Fibroblast of lung (primary cell): Measurements from ENCODE around the gene PGR. TPM values are rescaled to one million over a fixed set of nuclear protein-coding genes. Genes with fewer than 3 reads are reported as not detected.

ENCODE experiments used
- DNase-seq, 2 donors: peaks; one replicate each; pipeline versions ENCODE4 v3.0.0 to v3.0.0-alpha.2; 2010; ENCODE audit warnings: low read depth in 2 of 2
- H2AFZ ChIP-seq: 2 replicates; pipeline ENCODE4 v1.5.1; 2012; ENCODE audit warnings: low read length, control low read depth, inconsistent platforms
- H3K27ac ChIP-seq: 2 replicates; pipeline ENCODE4 v1.5.1; 2011; ENCODE audit warnings: low read length, control low read depth; ENCODE audit not compliant: insufficient read depth
- H3K27me3 ChIP-seq: 2 replicates; pipeline ENCODE4 v1.5.1; 2011; ENCODE audit warnings: mild to moderate bottlenecking, low read length; ENCODE audit not compliant: control insufficient read depth, insufficient read depth
- H3K36me3 ChIP-seq: 2 replicates; pipeline ENCODE4 v1.5.1; 2011; ENCODE audit warnings: low read length; ENCODE audit not compliant: control insufficient read depth, insufficient read depth
- H3K4me1 ChIP-seq: 2 replicates; pipeline ENCODE4 v1.5.1; 2011; ENCODE audit warnings: low read length; ENCODE audit not compliant: control insufficient read depth, insufficient read depth; ENCODE audit errors: extremely low read depth
- H3K4me2 ChIP-seq: 2 replicates; pipeline ENCODE4 v1.5.1; 2011; ENCODE audit warnings: low read length, control low read depth; ENCODE audit not compliant: insufficient read depth; ENCODE audit errors: extremely low read depth
- H3K4me3 ChIP-seq, 4 experiments: fragments of 200-600 bp in 1 of 4; sonication (generic) in 1 of 4; replicated peaks in 1 of 4; 2 replicates each; pipeline ENCODE4 v1.5.1; 2011 to 2016; ENCODE audit warnings: low read length in 4 of 4, low read depth in 3 of 4, mild to moderate bottlenecking in 3 of 4, control low read depth in 2 of 4, inconsistent platforms in 1 of 4, mixed read lengths in 1 of 4; ENCODE audit not compliant: insufficient read depth in 1 of 4; ENCODE audit errors: control extremely low read depth in 1 of 4
- H3K79me2 ChIP-seq: 2 replicates; pipeline ENCODE4 v1.5.1; 2012; ENCODE audit warnings: mild to moderate bottlenecking, low read length, inconsistent platforms; ENCODE audit not compliant: control insufficient read depth, insufficient read depth
- H3K9ac ChIP-seq: 2 replicates; pipeline ENCODE4 v1.5.1; 2011; ENCODE audit warnings: mild to moderate bottlenecking, low read length, control low read depth; ENCODE audit not compliant: insufficient read depth
- H3K9me3 ChIP-seq: 2 replicates; pipeline ENCODE4 v1.5.1; 2012; ENCODE audit warnings: low read depth, low read length; ENCODE audit not compliant: control insufficient read depth, insufficient read depth
- H4K20me1 ChIP-seq: 2 replicates; pipeline ENCODE4 v1.5.1; 2011; ENCODE audit warnings: low read length; ENCODE audit not compliant: control insufficient read depth, insufficient read depth; ENCODE audit errors: extremely low read depth
- CTCF ChIP-seq, 2 donors: IDR thresholded peaks in 1 of 2; conservative IDR thresholded peaks in 1 of 2; 1 replicate in 1 of 2; 2 replicates in 1 of 2; pipeline ENCODE4 v1.5.1; 2011 to 2012; ENCODE audit warnings: low read length in 2 of 2, control low read depth in 1 of 2, inconsistent platforms in 1 of 2, low read depth in 1 of 2, mild to moderate bottlenecking in 1 of 2
- EZH2 ChIP-seq: IDR thresholded peaks from 2 replicates; pipeline ENCODE4 v1.5.1; 2012; ENCODE audit warnings: low read length, control low read depth, mild to moderate bottlenecking; ENCODE audit errors: missing control alignments
- polyA plus RNA-seq, 2 donors: library from polyadenylated mRNA; depleted of rRNA in 1 of 2; stranded (reverse) in 1 of 2; unstranded in 1 of 2; fragments of >200 nt; gene quantifications; 2 replicates each; pipeline ENCODE4 v1.2.1, GENCODE V29; 2011 to 2012; ENCODE audit warnings: missing spikeins in 1 of 2
- total RNA-seq: library from RNA; depleted of rRNA; stranded (reverse); fragments of >200 nt; gene quantifications from 2 replicates; pipeline ENCODE4 v1.2.1, GENCODE V29; 2014

PGR gene
- total and polyA plus RNA-seq, 2 donors (not counting 1 experiment from before 2014, with no cell fraction given): 0.19 to 2.0 TPM

GRCh38 chr11:100984668-100985067 is 144.9 kb downstream of the PGR start:
- no peak for DNase-seq
- Histone ChIP-seq H3K27me3 (no peaks in the 10 kb centered on the region), H3K4me1 (no peaks in the 10 kb centered on the region), H3K9ac (no peak overlapping the region), H4K20me1 (no peaks in the 10 kb centered on the region), H3K79me2 (no peaks in the 10 kb centered on the region), H3K9me3 (no peaks in the 10 kb centered on the region), H3K4me2 (no peak overlapping the region), H2AFZ (no peak overlapping the region), H3K36me3 (no peaks in the 10 kb centered on the region), H3K4me3 (no peak overlapping the region), H3K27ac (no peak overlapping the region)
- TF ChIP-seq CTCF (conservative IDR thresholded peaks at IDR 0.05 in 1 of 2, IDR thresholded peaks at IDR 0.05 in 1 of 2; ENCODE audit: low read depth in 1 of 2, low read length in 2 of 2) (no peak), EZH2 (no peak)

DNA sequence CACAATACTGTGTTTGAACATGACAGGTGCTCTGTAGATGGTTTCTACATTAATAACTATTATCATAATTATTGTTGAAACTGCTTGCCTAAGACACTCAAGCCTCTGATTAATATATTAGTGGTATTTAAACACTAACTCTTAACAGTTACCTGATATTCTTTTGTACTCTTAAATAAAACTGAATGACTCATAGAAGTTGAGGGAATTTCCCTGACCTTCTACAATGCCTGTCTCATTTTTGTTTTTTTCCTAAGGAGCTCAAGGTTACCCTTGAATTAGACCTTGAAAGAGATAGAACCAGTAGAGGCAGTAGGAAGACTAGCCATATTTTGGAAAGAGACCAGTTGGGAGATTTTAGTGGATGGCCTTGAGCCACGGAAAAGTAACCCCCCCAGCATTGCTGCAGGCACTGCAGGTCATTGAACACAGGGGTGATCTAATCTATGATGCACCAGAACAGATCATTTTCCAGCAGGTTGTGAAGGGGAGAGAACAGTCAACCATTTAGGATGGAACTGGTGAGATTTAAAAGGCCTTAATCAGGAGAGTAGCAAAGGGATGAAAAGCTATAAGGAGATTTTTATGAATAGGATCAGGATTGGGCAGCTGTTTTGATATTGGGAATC is 148.3 kb downstream of the PGR start:
- H3K4me3 ChIP-seq: no peak overlapping the region
- H3K27ac ChIP-seq: no peak overlapping the region
- H3K4me1 ChIP-seq: no peaks in the 10 kb centered on the region
- no peaks in the 10 kb centered on the region for H3K79me2 ChIP-seq
- no peak overlapping the region for H2AFZ ChIP-seq
- TF ChIP-seq CTCF (conservative IDR thresholded peaks at IDR 0.05 in 1 of 2, IDR thresholded peaks at IDR 0.05 in 1 of 2; ENCODE audit: low read depth in 1 of 2, low read length in 2 of 2) (no peak), EZH2 (no peak)
- no peak overlapping the region for H3K4me2 ChIP-seq
- H3K9ac ChIP-seq: no peak overlapping the region
- H3K36me3 ChIP-seq: no peaks in the 10 kb centered on the region
- H3K27me3 ChIP-seq: no peaks in the 10 kb centered on the region
- no peak for DNase-seq
- no peaks in the 10 kb centered on the region for H3K9me3 ChIP-seq
- H4K20me1 ChIP-seq: no peaks in the 10 kb centered on the region

- Histone ChIP-seq H2AFZ (no peak overlapping the region), H3K27me3 (no peaks in the 10 kb centered on the region), H3K27ac (no peak overlapping the region), H3K4me2 (no peak overlapping the region), H3K9me3 (no peaks in the 10 kb centered on the region), H4K20me1 (no peaks in the 10 kb centered on the region), H3K4me1 (no peaks in the 10 kb centered on the region), H3K36me3 (no peaks in the 10 kb centered on the region), H3K79me2 (no peaks in the 10 kb centered on the region), H3K4me3 (no peak overlapping the region), H3K9ac (no peak overlapping the region)
- TF ChIP-seq CTCF (conservative IDR thresholded peaks at IDR 0.05 in 1 of 2, IDR thresholded peaks at IDR 0.05 in 1 of 2; ENCODE audit: low read depth in 1 of 2, low read length in 2 of 2): peak; percentile 20 to 52
- no peak for TF ChIP-seq EZH2
- peak in 1 of 2 donors; percentile 59 for DNase-seq
Observed at GRCh38 chr11:100980156-100980555, 149.5 kb downstream of the PGR start.
